A549 treated with AZD9567 at 1 μM for 4 hours (cell line): ENCODE data around the gene TEX9. TPM values are rescaled to one million over a fixed set of nuclear protein-coding genes. Genes with fewer than 3 reads are reported as not detected.

Experiments used
- total RNA-seq: library from RNA; stranded (reverse); fragments of 200-300 nt; extraction: Qiagen RNA extraction; gene quantifications from 5 replicates; pipeline ENCODE4 v1.2.3, GENCODE V29; 2022; ENCODE audit not compliant: insufficient read depth

Gene TEX9
- 3.7 to 10.0 TPM (median 4.8 TPM) in 5 replicates for total RNA-seq

GRCh38 chr15:56365075-56365711 lies at the start of gene TEX9:
TSS of gene TEX9 (plus strand) at chr15:56365426. CDS start at chr15:56365451, 25 bp downstream.

GRCh38 chr15:56464893-56465520 lies 99.8 kb downstream of the TEX9 start, which contains the start of gene MNS1:
TSS of gene MNS1 (minus strand) at chr15:56465137. CDS start at chr15:56464972, 165 bp downstream.

Other genes starting within 250 kb of the TEX9 start
- 10.2 to 13.7 TPM (median 13.1 TPM) in 5 replicates for gene RFX7, start 121.5 kb upstream of the TEX9 start, total RNA-seq
- gene MNS1, start 99.7 kb downstream of the TEX9 start, total RNA-seq: 2.4 to 3.3 TPM (median 2.6 TPM) in 5 replicates